ENCODE measurements around the gene WWP2.

The WWP2 gene

DNA sequence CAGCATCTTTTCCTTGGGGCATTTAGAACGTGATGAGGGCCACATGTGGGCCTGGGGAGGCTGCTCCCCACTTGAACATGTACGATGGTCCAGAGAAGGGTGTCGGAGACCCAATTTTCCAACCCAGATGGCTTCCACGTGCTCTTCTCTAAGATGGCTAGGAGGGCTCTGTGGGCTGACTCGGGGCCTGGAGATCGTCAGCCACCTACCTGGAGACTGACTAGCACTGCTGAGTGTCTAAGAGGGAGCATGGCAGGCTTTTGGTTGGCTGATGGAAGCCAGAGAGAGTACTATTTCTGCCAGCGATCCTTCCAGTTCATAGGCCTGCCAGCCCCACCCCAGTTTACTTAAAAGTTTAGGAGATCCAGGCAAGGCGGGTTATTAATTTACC lies 128.8 kb downstream of the WWP2 start:
- no peak for DNase-seq

DNA sequence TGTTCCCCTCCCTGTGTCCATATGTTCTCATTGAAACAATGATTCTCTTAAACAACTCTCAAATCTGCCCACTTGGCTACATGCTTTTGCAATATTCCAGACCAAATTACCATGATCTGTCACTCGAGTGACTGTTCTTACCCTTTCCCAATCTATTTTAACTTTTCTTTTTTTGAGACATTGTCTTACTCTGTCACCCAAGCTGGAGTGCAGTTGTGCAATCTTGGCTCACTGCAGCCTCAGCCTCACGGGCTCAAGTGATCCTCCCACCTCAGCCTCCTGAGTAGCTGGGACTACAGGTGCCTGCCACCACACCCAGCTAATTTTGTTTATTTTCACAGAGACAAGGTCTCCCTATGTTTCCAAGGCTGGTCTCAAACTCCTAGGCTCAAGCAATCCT lies 130.2 kb downstream of the WWP2 start:
- DNase-seq = no peak

DNA sequence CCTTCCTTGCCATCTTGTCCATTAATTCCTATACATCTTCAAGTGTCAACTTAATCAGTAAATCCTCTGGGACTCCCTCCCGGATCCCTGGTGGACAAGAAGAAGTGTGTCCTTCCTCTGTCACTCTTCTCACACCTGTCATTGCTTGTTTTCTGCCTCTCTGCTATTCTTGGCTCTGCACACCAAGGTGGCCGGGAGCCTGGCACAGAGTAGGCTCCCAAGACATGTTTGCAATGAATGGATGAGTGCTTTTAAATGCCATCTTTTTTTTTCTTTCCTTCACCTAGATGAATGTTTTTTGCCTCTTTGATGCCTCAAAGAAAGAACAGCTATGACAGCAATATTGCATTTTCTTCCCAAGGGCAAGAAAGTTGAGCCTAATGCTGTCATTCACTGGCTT lies 131.0 kb downstream of the WWP2 start:
- DNase-seq = no peak

DNA sequence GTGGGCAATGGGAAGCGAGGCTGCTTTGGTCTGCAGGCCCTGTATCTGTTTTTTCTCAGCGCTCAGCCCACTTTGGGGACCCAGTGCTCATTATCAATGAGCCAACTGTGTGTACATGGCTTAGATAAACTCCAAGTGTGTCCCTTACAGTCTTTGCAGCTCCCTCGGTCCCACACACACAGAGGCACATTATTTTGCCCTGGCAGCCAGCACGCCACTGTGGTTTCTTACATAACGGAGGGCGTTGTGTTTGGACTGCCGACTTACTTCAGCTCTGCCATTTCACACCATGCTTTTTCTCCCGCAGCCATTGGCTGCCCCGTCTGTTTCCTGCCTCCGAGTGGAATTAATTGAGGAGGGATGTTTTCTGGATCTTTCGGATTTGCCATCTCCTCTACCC lies 132.5 kb downstream of the WWP2 start:
- no peak for DNase-seq

DNA sequence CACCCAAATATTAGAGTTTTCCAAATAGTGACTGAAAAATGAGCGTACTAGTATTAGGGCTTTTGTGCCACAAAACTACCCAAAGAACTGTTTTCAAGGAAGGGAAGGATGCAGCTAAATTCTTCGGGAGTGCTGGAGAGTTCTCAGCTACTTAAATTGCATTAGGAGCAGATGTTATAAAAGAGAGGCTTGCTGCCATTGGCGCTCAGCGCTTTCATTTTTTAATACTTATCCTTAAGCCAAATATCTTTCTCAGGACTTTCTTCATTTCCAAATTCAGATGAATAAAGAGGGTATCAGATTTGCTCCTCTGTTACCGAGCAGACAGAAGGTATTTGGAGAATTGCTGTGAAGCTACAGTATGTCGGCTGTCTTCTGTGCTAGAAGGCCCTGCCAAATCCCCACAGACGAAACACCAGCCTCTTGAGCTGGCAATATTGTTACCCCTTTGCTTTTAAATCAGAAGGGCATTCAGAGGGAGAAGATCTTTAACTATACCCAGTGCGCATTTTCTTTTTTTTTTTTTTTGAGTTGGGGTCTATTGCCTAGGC lies 141.8 kb downstream of the WWP2 start:
- no peak for DNase-seq

DNA sequence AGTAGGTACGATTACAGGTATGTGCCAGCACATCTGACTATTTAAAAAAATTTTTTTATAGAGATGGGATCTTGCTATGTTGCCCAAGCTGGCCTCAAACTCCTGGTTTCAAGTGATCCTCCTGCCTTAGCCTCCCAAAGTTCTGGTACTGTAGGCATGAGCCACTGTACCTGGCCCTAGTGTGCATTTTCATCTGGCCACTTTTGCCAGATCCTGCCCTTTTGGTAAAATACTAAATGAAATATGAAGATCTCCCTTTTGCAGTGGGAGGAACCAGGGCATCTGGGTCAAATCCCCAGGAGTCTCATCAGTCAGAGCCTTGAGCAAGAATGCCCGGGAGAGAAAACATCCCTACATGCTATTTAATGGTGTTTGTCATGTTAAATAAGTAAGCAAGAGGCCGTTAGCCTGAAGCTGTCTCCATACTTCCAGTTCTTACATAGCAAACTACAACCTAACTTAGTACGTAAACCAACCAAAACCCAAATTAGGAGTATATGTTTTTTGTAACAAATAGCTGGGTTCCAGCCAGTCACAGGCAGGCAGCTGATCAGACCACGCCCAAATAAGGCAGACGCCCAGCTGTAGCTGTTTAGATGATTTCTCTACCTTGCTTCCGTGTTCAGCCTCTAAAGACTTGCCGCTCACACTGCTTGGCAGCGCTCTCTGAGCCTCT lies 142.5 kb downstream of the WWP2 start:
- no peak for DNase-seq

DNA sequence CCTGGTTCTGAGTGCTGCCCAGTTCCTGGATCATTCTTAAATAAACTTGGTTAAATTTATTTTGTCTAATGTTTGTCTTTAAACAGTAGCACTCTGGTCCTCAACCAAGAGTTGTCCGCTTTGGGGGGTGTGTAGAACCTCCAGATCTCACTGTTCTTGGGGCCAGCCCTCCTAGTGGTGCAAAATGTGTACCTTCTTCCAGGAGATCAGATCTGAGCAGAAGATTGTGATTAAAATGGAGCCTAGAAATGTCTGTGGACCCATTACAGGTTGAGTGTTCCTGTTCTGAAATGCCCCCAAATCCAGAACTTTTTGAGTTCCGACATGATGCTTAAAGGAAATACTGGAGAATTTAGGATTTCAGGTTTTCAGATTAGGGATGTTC lies 143.0 kb downstream of the WWP2 start:
- DNase-seq = no peak

DNA sequence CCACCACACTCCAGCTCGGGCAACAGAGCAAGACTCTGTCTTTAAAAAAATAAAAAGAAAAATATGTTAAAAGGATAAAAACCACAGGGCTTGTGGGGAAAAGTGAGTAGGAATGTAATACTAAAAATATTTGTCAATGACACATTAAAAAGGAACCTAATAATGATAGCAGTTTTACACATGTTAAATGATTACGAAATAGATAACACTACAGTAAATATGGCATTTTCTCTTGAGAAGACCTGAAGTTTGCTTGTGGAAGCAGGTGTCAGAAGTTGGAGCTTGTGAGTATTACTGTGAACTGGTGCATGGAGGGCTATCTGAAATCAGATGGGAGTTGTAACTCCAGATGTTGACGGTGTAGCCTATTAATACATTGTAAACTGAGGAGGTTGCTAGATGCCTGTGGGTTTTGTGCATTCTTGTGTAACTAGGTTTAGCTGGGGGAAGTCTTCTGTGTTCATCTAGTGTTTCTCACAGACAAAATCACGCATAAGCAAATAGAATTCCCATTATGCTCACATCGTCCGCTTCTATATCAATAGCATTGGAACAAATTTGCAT lies 144.8 kb downstream of the WWP2 start:
- no peak for DNase-seq

DNA sequence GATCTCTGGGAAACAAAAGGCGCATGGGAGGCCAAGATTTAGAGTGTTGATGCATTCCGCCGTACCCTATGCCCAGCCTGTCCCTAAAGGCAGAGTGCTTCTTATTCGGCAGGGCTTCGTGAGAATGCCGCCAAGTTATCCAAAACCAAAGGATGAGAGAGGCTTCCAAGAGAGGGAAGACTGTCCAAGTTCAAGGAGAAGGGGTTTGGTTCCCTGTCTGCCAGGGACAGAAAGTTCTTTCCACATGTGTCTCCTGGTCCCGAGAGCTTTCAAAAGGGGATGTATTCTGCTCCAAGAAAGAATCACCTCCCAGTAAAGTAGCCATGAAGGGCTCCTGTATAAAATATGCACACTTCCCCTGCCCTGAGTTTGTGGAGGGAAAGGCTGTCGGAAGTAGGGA lies 146.9 kb downstream of the WWP2 start:
- DNase-seq = no peak

DNA sequence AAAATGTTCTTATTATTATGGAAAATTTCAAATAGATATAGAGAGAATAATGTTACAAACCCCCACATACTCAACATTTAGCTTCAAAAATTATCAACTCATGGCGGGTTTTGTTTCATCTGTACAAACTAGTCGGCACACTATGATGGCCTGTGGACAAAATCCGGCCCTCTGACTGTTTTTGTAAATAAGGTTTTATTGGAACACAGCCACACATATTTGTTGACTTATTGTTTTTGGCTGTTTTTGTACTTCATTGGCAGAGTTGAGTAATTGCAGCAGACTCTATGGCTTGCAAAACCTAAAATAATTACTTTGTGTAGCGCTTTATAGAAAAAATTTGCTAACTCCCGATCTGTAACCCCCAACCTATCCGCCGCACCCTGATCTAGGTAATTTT lies 147.6 kb downstream of the WWP2 start:
- DNase-seq = no peak

DNA sequence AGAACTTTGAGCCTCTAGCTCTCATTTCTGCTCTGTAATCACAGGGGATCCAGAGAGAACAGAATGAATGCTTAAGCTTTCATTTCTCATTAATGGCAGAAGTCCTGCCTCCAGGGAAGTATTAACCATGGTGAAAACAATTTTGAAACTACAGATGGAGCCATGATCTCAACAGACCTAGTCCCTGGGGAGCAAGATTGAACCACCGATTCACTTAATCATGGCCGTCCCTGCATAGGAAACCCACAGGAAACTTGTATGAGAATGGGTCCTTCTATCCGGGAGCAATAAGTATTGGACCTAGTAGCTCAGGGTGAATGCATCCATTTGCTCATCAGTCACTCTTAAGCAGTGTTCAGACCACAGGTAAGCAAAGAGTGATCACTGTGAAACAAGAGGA lies 148.8 kb downstream of the WWP2 start:
- no peak for DNase-seq

DNA sequence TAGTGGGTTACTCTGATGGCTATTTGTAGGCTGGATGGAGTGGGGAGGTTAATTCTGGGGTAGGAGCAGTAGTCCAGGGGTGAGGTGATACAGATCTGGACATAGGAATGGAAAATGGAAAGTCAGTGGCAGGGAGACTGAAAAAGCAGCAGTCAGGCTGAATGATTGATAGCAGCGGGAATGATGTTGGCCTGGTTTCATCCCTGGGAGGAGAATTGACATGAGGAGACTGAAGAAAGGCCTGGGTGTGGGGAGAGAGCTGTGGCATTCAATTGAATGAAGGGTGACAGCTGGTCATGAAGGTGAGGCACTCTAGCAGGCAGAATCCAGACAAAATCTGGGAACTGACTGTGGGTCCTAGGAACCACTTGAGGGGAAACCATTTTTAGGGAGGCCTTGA lies 154.3 kb downstream of the WWP2 start:
- no peak for DNase-seq

DNA sequence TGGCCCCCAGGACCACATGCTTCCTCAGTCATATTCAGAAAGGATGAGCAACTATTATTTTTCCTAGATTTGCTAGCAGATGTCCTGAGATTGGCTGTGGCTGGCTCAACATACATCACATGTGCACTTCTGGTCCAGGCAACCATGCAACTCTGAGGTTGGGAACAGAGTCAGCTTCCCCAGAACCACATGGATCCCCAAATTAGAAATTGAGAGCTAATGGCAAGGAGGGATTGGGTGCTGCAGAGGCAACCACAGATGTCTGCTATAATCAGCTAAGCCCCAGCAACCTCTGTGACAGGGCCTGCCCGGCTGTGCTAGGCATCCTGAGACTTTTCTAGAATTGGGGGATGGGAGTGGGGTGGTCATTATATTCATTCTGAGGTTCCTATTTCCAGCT lies 155.2 kb downstream of the WWP2 start:
- no peak for DNase-seq

DNA sequence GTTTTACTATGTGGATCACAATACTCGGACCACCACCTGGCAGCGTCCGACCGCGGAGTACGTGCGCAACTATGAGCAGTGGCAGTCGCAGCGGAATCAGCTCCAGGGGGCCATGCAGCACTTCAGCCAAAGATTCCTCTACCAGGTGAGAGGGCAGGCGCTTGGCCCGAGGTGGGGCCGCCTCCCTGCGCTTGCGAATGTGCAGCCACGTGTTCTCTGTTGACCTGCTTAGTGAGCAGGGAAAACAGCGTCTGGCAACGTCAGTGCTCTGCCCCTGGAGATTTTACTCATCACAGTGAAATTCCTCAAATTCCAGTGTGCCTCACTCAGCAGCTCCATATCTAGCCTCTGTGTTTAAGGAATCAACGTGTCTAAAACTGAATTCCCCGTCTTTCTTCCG lies 155.6 kb downstream of the WWP2 start:
- no peak for DNase-seq

DNA sequence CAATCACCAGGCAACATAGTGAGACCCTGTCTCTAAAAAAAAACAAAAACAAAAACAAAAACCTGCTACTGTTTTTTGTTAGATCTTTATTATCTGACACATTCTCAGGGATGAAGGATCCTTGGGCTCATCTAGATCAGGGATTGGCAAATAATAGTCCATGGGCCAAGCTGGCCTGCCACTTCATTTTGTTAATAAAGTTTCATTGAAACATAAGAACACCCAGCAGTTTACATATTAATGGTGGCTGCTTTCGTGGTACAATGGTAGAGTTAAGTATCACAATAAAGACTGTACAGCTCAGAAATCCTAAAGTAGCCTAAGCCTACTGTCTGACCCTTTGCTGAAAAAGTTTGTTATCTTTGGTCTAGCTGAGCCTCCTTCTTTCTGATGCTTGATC lies 156.1 kb downstream of the WWP2 start:
- DNase-seq = no peak

DNA sequence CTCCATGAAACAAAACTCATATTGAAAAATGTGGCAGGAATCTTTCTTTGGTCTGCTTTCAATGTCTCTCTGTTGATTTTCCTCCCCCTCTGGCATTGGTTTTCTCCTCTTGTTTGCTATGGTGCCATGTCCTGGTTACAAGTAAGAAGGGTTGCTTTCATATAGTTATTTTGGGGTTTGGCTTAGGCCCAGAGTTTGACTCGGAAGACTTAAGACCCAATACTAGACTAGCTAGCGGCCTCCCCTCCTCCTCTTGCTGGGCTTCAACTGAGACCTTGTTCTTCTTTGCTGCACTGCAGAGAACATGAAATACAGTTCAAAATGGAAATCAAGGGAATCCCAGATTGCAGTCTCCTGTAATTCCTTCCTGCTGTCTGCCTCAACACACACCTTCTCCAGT lies 159.0 kb downstream of the WWP2 start:
- DNase-seq = no peak

DNA sequence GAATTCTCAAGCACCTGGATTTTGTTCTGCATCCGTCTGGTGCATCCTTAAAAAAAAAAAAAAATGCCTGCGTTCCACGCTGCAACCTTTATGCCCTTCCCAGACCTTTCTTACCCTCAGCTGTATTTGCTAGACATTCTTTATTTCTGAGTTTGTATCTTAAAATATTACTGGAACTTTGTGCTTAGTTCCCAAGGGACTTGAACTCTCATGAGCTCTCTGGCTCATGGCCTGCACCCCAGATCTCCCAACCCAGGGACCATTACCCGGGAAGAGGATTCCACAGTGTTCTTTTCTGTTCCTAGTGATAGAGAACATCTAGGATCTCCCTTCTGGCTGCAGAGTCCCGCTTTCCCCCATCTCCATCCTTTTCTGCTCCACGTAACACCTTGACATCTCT lies 160.1 kb downstream of the WWP2 start:
- no peak for DNase-seq

DNA sequence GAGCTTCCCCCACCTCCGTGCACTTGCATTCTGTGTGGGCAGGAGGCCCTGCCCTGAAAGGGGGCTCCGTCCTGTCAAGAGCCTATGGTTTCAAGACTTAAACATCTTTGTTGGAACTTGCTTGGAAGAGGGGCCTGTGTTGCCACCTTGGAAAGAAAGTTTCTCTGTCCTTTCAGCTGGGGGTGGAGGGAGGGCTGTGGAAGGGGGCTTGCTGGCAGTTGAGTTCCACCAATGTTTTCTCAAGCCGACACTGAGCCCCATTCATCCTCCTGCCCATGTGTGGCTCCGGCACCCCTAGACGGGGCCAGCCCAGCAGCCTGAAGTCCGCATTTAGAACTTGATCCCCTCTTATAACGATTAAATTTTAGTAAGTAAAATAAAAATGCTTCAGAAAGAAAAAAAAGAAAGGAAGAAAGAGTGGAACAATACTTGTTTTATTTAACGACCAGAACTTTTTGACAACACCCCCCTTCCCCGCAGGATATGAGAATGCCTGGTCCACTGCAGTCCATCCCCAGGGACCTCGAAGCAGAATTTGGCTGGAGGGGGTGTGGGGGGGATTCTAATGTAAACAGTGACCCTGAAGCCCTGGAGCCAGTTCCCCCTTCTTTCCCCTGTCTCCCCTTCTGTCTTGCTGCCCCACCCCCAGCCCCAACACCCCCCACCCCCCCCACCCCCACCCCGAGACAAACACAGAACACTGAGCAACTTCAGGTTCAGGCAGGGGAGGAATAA lies 162.1 kb downstream of the WWP2 start:
- no peak for DNase-seq

DNA sequence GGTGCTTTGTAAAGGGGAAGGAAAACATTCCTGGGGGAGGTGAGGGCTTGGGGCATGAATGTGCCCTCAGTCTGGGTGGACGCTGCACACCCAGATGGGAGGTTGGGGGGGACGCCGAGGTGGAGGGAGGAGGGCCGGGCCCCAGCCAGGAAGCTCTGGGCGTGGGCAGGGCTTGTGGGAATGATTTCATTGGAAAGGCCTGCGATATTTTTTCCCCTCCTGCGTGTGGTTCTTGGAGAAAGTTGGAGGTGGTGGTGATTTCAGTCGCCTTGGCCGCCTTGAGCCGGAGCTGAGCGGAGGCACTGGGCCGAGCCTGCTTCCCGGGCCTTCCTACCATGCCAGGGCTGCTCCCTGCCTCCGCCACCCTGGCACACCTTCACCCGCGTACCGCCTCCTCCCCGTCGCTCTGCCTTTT lies 162.7 kb downstream of the WWP2 start:
- DNase-seq = no peak

DNA sequence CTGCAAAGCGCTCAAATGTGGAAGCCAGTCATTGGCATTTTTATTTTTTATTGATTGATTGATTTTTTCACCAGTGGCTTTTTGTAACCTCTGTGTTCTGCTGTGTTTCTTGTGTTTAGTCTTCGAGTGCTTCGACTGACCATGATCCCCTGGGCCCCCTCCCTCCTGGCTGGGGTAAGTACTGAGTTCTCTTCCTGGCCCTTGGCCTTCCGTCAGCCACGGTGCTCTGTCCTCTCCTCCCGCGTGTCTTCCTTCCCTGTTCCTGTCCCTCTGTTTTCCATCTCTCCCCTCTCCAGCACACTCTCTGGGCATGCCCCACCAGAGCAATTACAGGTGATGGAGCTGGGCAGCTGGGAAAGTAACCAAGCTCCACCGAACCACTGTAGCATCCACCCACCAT lies 163.2 kb downstream of the WWP2 start:
- DNase-seq = no peak

DNA sequence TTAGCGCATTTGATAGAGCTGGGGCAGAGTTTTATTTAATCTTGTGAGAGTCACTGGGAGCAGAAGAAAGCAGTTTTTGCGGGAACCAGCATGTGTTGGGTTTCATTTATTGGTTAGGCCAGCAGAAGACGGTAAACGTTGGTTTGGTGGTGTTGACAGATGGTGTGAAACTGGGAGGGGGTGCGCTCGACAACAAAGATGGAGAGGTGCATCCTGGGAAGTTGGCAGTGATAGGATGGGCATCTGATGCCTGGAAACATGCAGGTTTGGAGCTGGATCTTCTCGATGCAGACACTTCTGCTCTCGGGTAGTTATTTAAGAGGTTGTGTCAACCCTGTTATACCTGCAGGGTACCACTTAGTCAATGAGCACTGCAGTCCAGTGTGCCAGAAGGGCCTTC lies 164.1 kb downstream of the WWP2 start:
- no peak for DNase-seq

DNA sequence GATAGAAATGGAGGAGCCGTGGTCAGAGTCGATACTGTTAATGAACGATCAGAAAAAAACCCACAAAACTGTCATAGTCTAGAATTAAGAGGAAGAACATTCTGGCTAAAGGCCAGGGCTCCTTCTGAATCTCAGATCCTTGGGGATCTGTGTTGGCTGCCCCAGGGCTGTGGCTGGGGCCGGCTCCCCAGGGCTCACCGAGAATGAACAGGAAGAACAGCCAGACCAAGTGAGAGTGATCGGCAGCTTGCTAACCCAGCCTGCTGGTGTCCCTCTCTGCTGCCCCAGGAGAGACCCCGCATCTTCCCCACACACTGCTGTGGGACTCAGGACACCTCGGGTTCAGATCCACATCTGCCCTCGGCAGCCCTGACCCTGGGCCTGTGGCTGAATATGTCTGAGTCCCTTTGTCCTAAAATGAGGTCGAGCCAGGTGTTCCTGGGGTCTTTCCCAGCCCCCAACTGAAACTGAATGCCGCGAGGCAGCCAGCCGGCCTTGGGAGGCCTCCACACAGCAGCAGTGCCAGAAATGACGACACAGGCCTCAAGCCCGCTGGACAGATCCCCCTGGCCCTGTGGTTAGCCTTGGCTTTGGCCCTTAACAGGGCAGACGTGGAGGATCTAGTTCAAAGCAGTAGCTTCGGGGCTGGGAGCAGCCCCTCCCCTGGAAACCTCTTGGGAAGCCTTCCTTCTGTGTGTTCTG lies 165.1 kb downstream of the WWP2 start:
- DNase-seq = no peak

DNA sequence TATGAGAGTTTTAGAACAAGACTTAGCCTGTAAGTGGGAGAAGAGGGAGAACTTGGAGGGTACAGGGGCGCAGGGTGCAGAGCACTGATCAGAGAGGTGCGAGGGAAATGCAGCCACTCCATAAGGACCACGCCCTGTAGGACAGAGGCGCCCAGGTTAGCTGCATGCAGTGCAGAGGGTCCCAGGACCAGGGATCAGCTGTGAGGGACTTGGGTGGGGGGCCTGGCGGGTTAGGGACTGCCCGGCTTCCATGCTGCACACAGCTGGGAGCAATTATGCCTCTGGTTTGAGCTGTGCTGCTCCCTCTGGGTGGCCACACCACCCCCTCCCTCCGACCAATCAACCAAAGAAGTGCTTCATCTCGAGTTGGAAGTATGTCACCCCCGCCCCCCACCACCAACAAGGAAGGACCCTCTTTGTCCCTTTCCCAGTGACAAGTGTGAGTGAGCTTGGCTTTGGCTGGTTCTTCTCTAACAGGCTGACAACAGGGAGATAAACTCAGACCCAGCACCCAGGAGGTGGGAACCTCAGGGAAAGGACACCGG lies 166.8 kb downstream of the WWP2 start:
- DNase-seq = no peak

DNA sequence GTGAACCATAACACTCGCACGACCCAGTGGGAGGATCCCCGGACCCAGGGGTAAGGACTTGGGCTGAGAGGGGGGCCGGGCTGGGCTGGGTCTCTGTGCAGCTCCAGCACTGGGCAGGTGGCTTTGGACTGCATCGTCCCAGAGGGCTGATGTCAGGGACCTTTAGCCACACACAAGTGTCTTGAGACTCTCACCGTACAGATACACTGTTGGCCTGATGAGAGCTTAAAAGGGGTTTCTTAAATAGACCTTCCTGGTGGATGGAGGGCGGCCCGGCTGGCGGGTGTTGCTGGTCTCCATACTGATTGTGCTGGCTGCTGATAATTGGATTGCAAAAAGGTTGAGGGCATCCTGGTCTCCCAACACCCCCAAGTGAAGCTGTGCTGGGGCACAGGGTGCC lies 167.3 kb downstream of the WWP2 start:
- DNase-seq = no peak

Data from stimulated activated CD8-positive, alpha-beta memory T cell treated with anti-CD3 and anti-CD28 coated beads, Interleukin-4, amount 100 ng/mL, for 48 hours (primary cell).